Ectodermal cell (in vitro differentiated cells): ENCODE data around the gene ZNF469.
"Not testable (repeated sequence)": the region's sequence is repeated elsewhere in the genome, so short reads cannot be mapped to it uniquely, and the experiment has no call there.

ENCODE experiments used
- H3K27ac ChIP-seq: 2 replicates; pipeline ENCODE4 v1.7.0; 2013; ENCODE audit warnings: mild to moderate bottlenecking, low read depth, low read length; ENCODE audit not compliant: insufficient read depth, poor library complexity, severe bottlenecking
- H3K27me3 ChIP-seq: 2 replicates; pipeline ENCODE4 v1.7.0; 2013; ENCODE audit warnings: mild to moderate bottlenecking, low read length; ENCODE audit not compliant: insufficient read depth, control insufficient read depth, poor library complexity, severe bottlenecking
- H3K36me3 ChIP-seq: one replicate; pipeline ENCODE4 v1.7.0; 2013; ENCODE audit warnings: low read length; ENCODE audit not compliant: control insufficient read depth, insufficient read depth
- H3K4me1 ChIP-seq: one replicate; pipeline ENCODE4 v1.7.0; 2013; ENCODE audit warnings: low read length; ENCODE audit not compliant: control insufficient read depth, insufficient read depth
- H3K4me3 ChIP-seq: 2 replicates; pipeline ENCODE4 v1.7.0; 2013; ENCODE audit warnings: low read depth, low read length, control low read depth; ENCODE audit not compliant: insufficient read depth
- H3K9me3 ChIP-seq: 2 replicates; pipeline ENCODE4 v1.7.0; 2013; ENCODE audit warnings: mild to moderate bottlenecking, low read length, moderate library complexity; ENCODE audit not compliant: control insufficient read depth
- WGBS, 2 experiments: methylation state at CpG; one replicate each; pipeline ENCODE4 v1.1.7; 2013; ENCODE audit warnings: missing lambda C conversion rate in 2 of 2; 5-methylcytosine and 5-hydroxymethylcytosine counted together

ZNF469 gene

GRCh38 chr16:88354229-88355092, 28.3 kb upstream of the ZNF469 start:
- H3K36me3 ChIP-seq: no peaks in the 10 kb centered on the region
- H3K4me3 ChIP-seq: no peak overlapping the region
- H3K9me3 ChIP-seq: no peaks in the 10 kb centered on the region
- H3K4me1 ChIP-seq: no peaks in the 10 kb centered on the region
- 94 to 96% methylated on average over 33 of the region's 33 CpGs for WGBS, 2 experiments
- no peak overlapping the region for H3K27ac ChIP-seq
- H3K27me3 ChIP-seq: no peaks in the 10 kb centered on the region

GRCh38 chr16:88355093-88355388, 27.7 kb upstream of the ZNF469 start:
- no peak overlapping the region for H3K4me3 ChIP-seq
- 88 to 91% methylated on average over 6 of the region's 6 CpGs for WGBS, 2 experiments
- H3K36me3 ChIP-seq: no peaks in the 10 kb centered on the region
- H3K4me1 ChIP-seq: no peaks in the 10 kb centered on the region
- no peaks in the 10 kb centered on the region for H3K9me3 ChIP-seq
- no peak overlapping the region for H3K27ac ChIP-seq
- no peaks in the 10 kb centered on the region for H3K27me3 ChIP-seq

- 92% methylated on average over 28 of the region's 28 CpGs for WGBS, 2 experiments
These were observed 27.2 kb upstream of the ZNF469 start for GRCh38 chr16:88355389-88356123.

GRCh38 chr16:88356124-88356726, 26.5 kb upstream of the ZNF469 start:
- Histone ChIP-seq H3K27me3 (no peaks in the 10 kb centered on the region), H3K9me3 (no peaks in the 10 kb centered on the region), H3K36me3 (no peaks in the 10 kb centered on the region), H3K27ac (no peak overlapping the region), H3K4me3 (no peak overlapping the region), H3K4me1 (no peaks in the 10 kb centered on the region)
- 91 to 93% methylated on average over 15 of the region's 15 CpGs for WGBS, 2 experiments

More at GRCh38 chr16:88355389-88356123, 27.2 kb upstream of the ZNF469 start:
- H3K4me1 ChIP-seq: no peaks in the 10 kb centered on the region
- no peak overlapping the region for H3K27ac ChIP-seq
- H3K36me3 ChIP-seq: no peaks in the 10 kb centered on the region
- H3K9me3 ChIP-seq: no peaks in the 10 kb centered on the region
- H3K4me3 ChIP-seq: no peak overlapping the region
- H3K27me3 ChIP-seq: no peaks in the 10 kb centered on the region

- Histone ChIP-seq H3K27me3 (no peaks in the 10 kb centered on the region), H3K4me3 (no peak overlapping the region)
- WGBS, 2 experiments: 95 to 96% methylated on average over 13 of the region's 13 CpGs
These were observed 26.0 kb upstream of the ZNF469 start for GRCh38 chr16:88356727-88357199.

GRCh38 chr16:88357317-88358022, 25.3 kb upstream of the ZNF469 start:
- Histone ChIP-seq H3K27me3 (no peaks in the 10 kb centered on the region), H3K4me3 (no peak overlapping the region), H3K36me3 (no peaks in the 10 kb centered on the region), H3K9me3 (no peaks in the 10 kb centered on the region), H3K4me1 (no peaks in the 10 kb centered on the region), H3K27ac (no peak overlapping the region)
- WGBS, 2 experiments: 94 to 95% methylated on average over 26 of the region's 26 CpGs

More at GRCh38 chr16:88356727-88357199, 26.0 kb upstream of the ZNF469 start:
- Histone ChIP-seq H3K27ac (no peak overlapping the region), H3K9me3 (no peaks in the 10 kb centered on the region), H3K36me3 (no peaks in the 10 kb centered on the region), H3K4me1 (no peaks in the 10 kb centered on the region)

- Histone ChIP-seq H3K27ac (no peak overlapping the region), H3K4me3 (no peak overlapping the region), H3K9me3 (no peaks in the 10 kb centered on the region), H3K36me3 (no peaks in the 10 kb centered on the region), H3K4me1 (no peaks in the 10 kb centered on the region), H3K27me3 (no peaks in the 10 kb centered on the region)
- WGBS, 2 experiments: 83 to 86% methylated on average over 16 of the region's 16 CpGs
These were observed 24.7 kb upstream of the ZNF469 start for GRCh38 chr16:88358023-88358420.

- Histone ChIP-seq H3K27me3 (no peaks in the 10 kb centered on the region), H3K9me3 (no peaks in the 10 kb centered on the region), H3K36me3 (no peaks in the 10 kb centered on the region), H3K4me1 (no peaks in the 10 kb centered on the region), H3K4me3 (no peak overlapping the region), H3K27ac (no peak overlapping the region)
- 50 to 52% methylated on average over 21 of the region's 21 CpGs for WGBS, 2 experiments
These were observed 23.8 kb upstream of the ZNF469 start for GRCh38 chr16:88359008-88359407.

GRCh38 chr16:88360401-88360800, 22.4 kb upstream of the ZNF469 start:
- H3K27me3 ChIP-seq, H3K4me1 ChIP-seq, H3K4me3 ChIP-seq, H3K27ac ChIP-seq, H3K36me3 ChIP-seq, H3K9me3 ChIP-seq: not testable (repeated sequence)
- WGBS, 2 experiments: 88 to 90% methylated on average over 11 to 17 of the region's 20 CpGs
